BJ (cell line): ENCODE data around the gene TTLL11. TPM values are rescaled to one million over a fixed set of nuclear protein-coding genes. Genes with fewer than 3 reads are reported as not detected.

Experiments used
- CTCF ChIA-PET: fragments of 350-600 bp; formaldehyde crosslinking; extraction: SDS; loops from one replicate; lab custom pipeline; 2021; ENCODE audit warnings: antibody characterized with exemption, inconsistent platforms; lab: Yijun Ruan, JAX
- POLR2A ChIA-PET: fragments of 300-600 bp; sonication (Branson Sonifier 250); formaldehyde crosslinking; extraction: SDS; loops from one replicate; lab custom pipeline; 2021; ENCODE audit warnings: antibody characterized with exemption; lab: Charles Lee
- DNase-seq: peaks from one replicate; pipeline ENCODE4 v3.0.0-alpha.2; 2011; ENCODE audit warnings: low read depth
- H3K27me3 ChIP-seq: 2 replicates; pipeline ENCODE4 v1.6.0; 2011; ENCODE audit warnings: low read length; ENCODE audit not compliant: control insufficient read depth, insufficient read depth
- H3K36me3 ChIP-seq: 2 replicates; pipeline ENCODE4 v1.5.1; 2011; ENCODE audit warnings: low read length; ENCODE audit not compliant: control insufficient read depth, insufficient read depth
- H3K4me3 ChIP-seq: 2 replicates; pipeline ENCODE4 v1.5.1; 2011; ENCODE audit warnings: low read depth, mild to moderate bottlenecking, control low read depth, low read length
- CTCF ChIP-seq: IDR thresholded peaks from 2 replicates; pipeline ENCODE4 v1.5.1; 2011; ENCODE audit warnings: low read depth, mild to moderate bottlenecking, control low read depth, inconsistent platforms, low read length, moderate library complexity; ENCODE audit not compliant: insufficient read depth
- polyA plus RNA-seq: library from polyadenylated mRNA; depleted of rRNA; stranded (reverse); fragments of >200 nt; gene quantifications from 2 replicates; pipeline ENCODE4 v1.2.3, GENCODE V29; 2011

TTLL11 gene
- polyA plus RNA-seq, 1 experiment, result 5.6 TPM

GRCh38 chr9:121818016-121818661 is 275.0 kb downstream of the TTLL11 start:
- CTCF ChIA-PET, result no interaction called here
- Histone ChIP-seq H3K27me3 (0 out of 2 replicates have a peak, but pooled peaks cover 2% of the 10 kb centered on the region), H3K36me3 (no peaks in the 10 kb centered on the region), H3K4me3 (no peak overlapping the region)
- POLR2A ChIA-PET, result no interaction called here
- no peak for TF ChIP-seq CTCF
- no peak for DNase-seq

DNA sequence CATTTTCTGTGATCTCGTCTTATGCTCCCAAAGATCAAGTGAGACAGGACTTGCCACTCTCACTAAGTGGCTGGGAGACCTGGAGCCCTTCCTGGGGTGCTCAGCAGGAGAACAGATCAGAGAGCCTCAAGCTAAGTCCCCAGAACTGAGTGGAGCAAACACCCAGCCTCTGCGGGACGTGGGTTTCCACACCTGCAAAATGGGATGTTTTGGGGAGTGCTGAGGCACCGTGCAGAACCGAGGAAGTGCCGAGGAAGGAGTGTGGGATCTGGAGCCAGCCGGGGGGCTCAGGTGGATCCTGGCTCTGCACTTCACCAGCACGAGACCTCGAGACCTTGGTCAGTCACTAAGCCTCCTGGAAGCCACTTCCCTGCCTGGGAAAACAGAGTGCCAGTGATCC is 275.6 kb downstream of the TTLL11 start:
- POLR2A ChIA-PET, result no interaction called here
- Histone ChIP-seq H3K4me3 (no peak overlapping the region), H3K27me3 (0 out of 2 replicates have a peak, but pooled peaks cover 2% of the 10 kb centered on the region), H3K36me3 (no peaks in the 10 kb centered on the region)
- CTCF ChIA-PET, result interaction anchor here (1.1 kb wide), 1 partner anchor 167 kb away, joined by 3 read pairs; no protein-coding TSS in a partner anchor
- DNase-seq, result no peak
- TF ChIP-seq CTCF, result no peak

DNA sequence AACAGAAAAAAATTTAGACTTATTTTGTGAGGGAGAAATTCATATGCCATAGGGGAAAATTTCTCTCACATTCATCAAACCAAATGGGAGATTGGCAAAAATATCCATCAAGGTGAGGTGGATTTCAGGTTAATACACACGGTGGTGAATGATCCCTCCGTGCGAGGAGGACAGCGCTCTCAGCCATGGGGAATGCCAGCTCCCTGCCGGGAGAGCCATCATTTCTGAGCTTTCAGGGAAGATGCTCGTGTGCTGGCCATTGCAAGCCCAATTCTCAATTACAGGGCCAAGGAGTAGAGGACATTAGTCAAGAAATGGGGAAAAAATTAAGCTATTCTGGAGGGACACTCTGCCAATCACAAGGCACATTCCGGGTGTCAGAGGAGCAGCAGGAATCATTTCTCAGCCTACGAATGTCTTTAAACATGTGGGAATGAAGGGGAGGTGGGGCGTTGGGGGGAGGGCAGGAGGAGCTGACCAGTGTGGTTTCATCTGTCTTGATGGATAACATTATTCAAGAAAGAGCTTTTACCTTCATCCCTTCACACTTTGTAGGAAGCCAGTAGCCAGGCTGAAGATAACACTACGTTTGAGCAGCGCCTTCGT is 276.2 kb downstream of the TTLL11 start:
- ChIA-PET POLR2A (no interaction called here), CTCF (interaction anchor here (1.1 kb wide), 1 partner anchor 167 kb away, joined by 3 read pairs; no protein-coding TSS in a partner anchor)
- no peaks in the 10 kb centered on the region for H3K36me3 ChIP-seq
- no peak overlapping the region for H3K4me3 ChIP-seq
- 0 out of 2 replicates have a peak, but pooled peaks cover 2% of the 10 kb centered on the region for H3K27me3 ChIP-seq
- no peak for DNase-seq
- TF ChIP-seq CTCF, result no peak

- no peaks in the 10 kb centered on the region for H3K36me3 ChIP-seq
- H3K27me3 ChIP-seq, result 0 out of 2 replicates have a peak, but pooled peaks cover 2% of the 10 kb centered on the region
- no peak overlapping the region for H3K4me3 ChIP-seq
- CTCF ChIA-PET, result interaction anchor here (1.1 kb wide), 1 partner anchor 168 kb away, joined by 3 read pairs; no protein-coding TSS in a partner anchor
- TF ChIP-seq CTCF, result no peak
- POLR2A ChIA-PET, result no interaction called here
- no peak for DNase-seq
These were observed 276.7 kb downstream of the TTLL11 start for GRCh38 chr9:121816449-121816817.

GRCh38 chr9:121815546-121816448 is 277.3 kb downstream of the TTLL11 start:
- DNase-seq, result no peak
- Histone ChIP-seq H3K4me3 (no peak overlapping the region), H3K27me3 (peaks cover 2% of the 10 kb centered on the region; the same call in 1 of the 2 replicates), H3K36me3 (no peaks in the 10 kb centered on the region)
- ChIA-PET POLR2A (no interaction called here), CTCF (no interaction called here)
- TF ChIP-seq CTCF, result no peak
